Endodermal cell (in vitro differentiated cells): ENCODE data around the gene DVL1. TPM values are rescaled to one million over a fixed set of nuclear protein-coding genes. Genes with fewer than 3 reads are reported as not detected.

ENCODE experiments used
- DNase-seq: peaks from one replicate; pipeline ENCODE4 v3.0.0-alpha.2; 2017
- H3K27ac ChIP-seq: 2 replicates; pipeline ENCODE4 v1.5.1; 2013; ENCODE audit warnings: mild to moderate bottlenecking, low read depth, low read length, moderate library complexity
- H3K27me3 ChIP-seq: 2 replicates; pipeline ENCODE4 v1.6.1; 2013; ENCODE audit warnings: mild to moderate bottlenecking, low read length, moderate library complexity; ENCODE audit not compliant: insufficient read depth, control insufficient read depth, poor library complexity, severe bottlenecking
- H3K36me3 ChIP-seq: 2 replicates; pipeline ENCODE4 v1.7.0; 2013; ENCODE audit warnings: mild to moderate bottlenecking, low read length, moderate library complexity; ENCODE audit not compliant: control insufficient read depth, insufficient read depth
- H3K4me1 ChIP-seq: one replicate; pipeline ENCODE4 v1.7.0; 2013; ENCODE audit warnings: low read length; ENCODE audit not compliant: control insufficient read depth, insufficient read depth
- H3K4me3 ChIP-seq: 2 replicates; pipeline ENCODE4 v1.5.1; 2013; ENCODE audit warnings: mild to moderate bottlenecking, low read length, moderate library complexity
- H3K9ac ChIP-seq: 2 replicates; pipeline ENCODE4 v1.6.1; 2013; ENCODE audit warnings: mild to moderate bottlenecking, low read length, moderate library complexity; ENCODE audit not compliant: poor library complexity, severe bottlenecking; ENCODE audit errors: extremely low read depth
- H3K9me3 ChIP-seq: 2 replicates; pipeline ENCODE4 v1.6.1; 2013; ENCODE audit warnings: mild to moderate bottlenecking, low read length, moderate library complexity; ENCODE audit not compliant: control insufficient read depth
- H3K27ac Mint-ChIP-seq: 2 replicates; pipeline ENCODE4 v1.8.0; 2020; ENCODE audit warnings: mixed read lengths
- H3K27me3 Mint-ChIP-seq: 2 replicates; pipeline ENCODE4 v1.8.0; 2021; ENCODE audit warnings: mild to moderate bottlenecking, mixed read lengths; ENCODE audit not compliant: insufficient read depth
- H3K36me3 Mint-ChIP-seq: 2 replicates; pipeline ENCODE4 v1.8.0; 2020; ENCODE audit warnings: low read depth, mixed read lengths
- H3K4me1 Mint-ChIP-seq: 2 replicates; pipeline ENCODE4 v1.8.0; 2020; ENCODE audit warnings: mixed read lengths
- H3K4me3 Mint-ChIP-seq: 2 replicates; pipeline ENCODE4 v1.8.0; 2020; ENCODE audit warnings: mild to moderate bottlenecking, moderate library complexity, mixed read lengths
- H3K9me3 Mint-ChIP-seq: 2 replicates; pipeline ENCODE4 v1.8.0; 2020; ENCODE audit warnings: mild to moderate bottlenecking, mixed read lengths
- CTCF ChIP-seq: fragments of 200-600 bp; sonication (generic); conservative IDR thresholded peaks from 2 replicates; pipeline ENCODE4 v1.5.0; 2021; ENCODE audit warnings: antibody characterized with exemption, mild to moderate bottlenecking
- WGBS, 2 experiments: methylation state at CpG; one replicate each; pipeline versions ENCODE4 v1.1.5 to v1.1.7; 2013; ENCODE audit warnings: missing lambda C conversion rate in 2 of 2, mixed read lengths in 1 of 2; ENCODE audit not compliant: insufficient coverage in 1 of 2, insufficient read length in 1 of 2; 5-methylcytosine and 5-hydroxymethylcytosine counted together
- total RNA-seq, 2 donors: library from RNA; stranded (reverse); fragmentation: NEBNext Ultra II Directional in 1 of 2; extraction: Animal tissue kit (Norgen Biotek cat#: 25700) in 1 of 2; gene quantifications; 2 replicates in 1 of 2; 3 replicates in 1 of 2; pipeline ENCODE4 v1.2.1, GENCODE V29; 2021

The DVL1 gene
- total RNA-seq, 2 donors from 2014 or later = 71.9 to 73.3 TPM

GRCh38 chr1:1319646-1319941, 29.6 kb downstream of the DVL1 start:
- peaks cover 31% of the 10 kb centered on the region for H3K36me3 Mint-ChIP-seq
- no peaks in the 10 kb centered on the region for H3K4me1 ChIP-seq
- H3K27me3 Mint-ChIP-seq = no peaks in the 10 kb centered on the region
- H3K36me3 ChIP-seq = peaks cover 31% of the 10 kb centered on the region
- no peaks in the 10 kb centered on the region for H3K9me3 Mint-ChIP-seq
- H3K27ac Mint-ChIP-seq = no peak overlapping the region
- 96 to 97% methylated on average over 11 to 13 of the region's 13 CpGs for WGBS, 2 experiments
- H3K4me3 ChIP-seq = no peak overlapping the region
- H3K9me3 ChIP-seq = no peaks in the 10 kb centered on the region
- no peak for DNase-seq
- peaks cover 8% of the 10 kb centered on the region for H3K4me1 Mint-ChIP-seq
- no peak overlapping the region for H3K27ac ChIP-seq
- TF ChIP-seq CTCF = no peak
- no peak overlapping the region for H3K9ac ChIP-seq
- no peaks in the 10 kb centered on the region for H3K27me3 ChIP-seq
- H3K4me3 Mint-ChIP-seq = no peak overlapping the region

- 94% methylated on average over 24 to 36 of the region's 36 CpGs for WGBS, 2 experiments
- H3K9ac ChIP-seq = no peak overlapping the region
- no peak overlapping the region for H3K4me3 Mint-ChIP-seq
These were observed 30.2 kb downstream of the DVL1 start for GRCh38 chr1:1318777-1319645.

GRCh38 chr1:1318131-1318652, 31.0 kb downstream of the DVL1 start:
- Histone ChIP-seq H3K36me3 (peaks cover 45% of the 10 kb centered on the region), H3K4me1 (no peaks in the 10 kb centered on the region), H3K9ac (no peak overlapping the region), H3K27ac (no peak overlapping the region), H3K9me3 (no peaks in the 10 kb centered on the region), H3K27me3 (no peaks in the 10 kb centered on the region), H3K4me3 (no peak overlapping the region)
- peaks cover 37% of the 10 kb centered on the region for H3K36me3 Mint-ChIP-seq
- no peak overlapping the region for H3K27ac Mint-ChIP-seq
- WGBS, 2 experiments = 92 to 97% methylated on average over 5 to 9 of the region's 9 CpGs
- no peak for DNase-seq
- no peaks in the 10 kb centered on the region for H3K9me3 Mint-ChIP-seq
- no peak overlapping the region for H3K4me3 Mint-ChIP-seq
- H3K4me1 Mint-ChIP-seq = peaks cover 3% of the 10 kb centered on the region
- H3K27me3 Mint-ChIP-seq = no peaks in the 10 kb centered on the region
- no peak for TF ChIP-seq CTCF

More at GRCh38 chr1:1318777-1319645, 30.2 kb downstream of the DVL1 start:
- Histone ChIP-seq H3K9me3 (no peaks in the 10 kb centered on the region), H3K4me3 (no peak overlapping the region), H3K4me1 (no peaks in the 10 kb centered on the region), H3K27me3 (no peaks in the 10 kb centered on the region), H3K36me3 (peaks cover 37% of the 10 kb centered on the region), H3K27ac (no peak overlapping the region)
- Mint-ChIP-seq H3K36me3 (peaks cover 31% of the 10 kb centered on the region), H3K27ac (no peak overlapping the region), H3K9me3 (no peaks in the 10 kb centered on the region), H3K4me1 (peaks cover 8% of the 10 kb centered on the region), H3K27me3 (no peaks in the 10 kb centered on the region)
- no peak for TF ChIP-seq CTCF
- DNase-seq = no peak
